ENCODE measurements around the gene BOLA1.

BOLA1 gene

GRCh38 chr1:149915429-149916192, 16.2 kb downstream of the BOLA1 start:
- H3K79me2 ChIP-seq (ENCODE audit: control insufficient read depth, low read length) = no peaks in the 10 kb centered on the region
- H3F3A ChIP-seq (ENCODE audit: control insufficient read depth, insufficient read depth) = peaks cover 4% of the 10 kb centered on the region
- H3K9me2 ChIP-seq (replicated peaks; ENCODE audit: control insufficient read depth, low read length) = no peaks in the 10 kb centered on the region
- peaks cover 21% of the 10 kb centered on the region for H3K4me1 ChIP-seq (ENCODE audit: control insufficient read depth, low read length)
- no peaks in the 10 kb centered on the region for H4K20me1 ChIP-seq (ENCODE audit: control insufficient read depth, insufficient read depth, low read depth, low read length)
- no peak for TF ChIP-seq CTCF (IDR thresholded peaks at IDR 0.05; ENCODE audit: low read depth, low read length, poor library complexity, severe bottlenecking)
- TF ChIP-seq EZH2phosphoT487 (IDR thresholded peaks at IDR 0.05; ENCODE audit: borderline replicate concordance, low read length) = no peak
- no peaks in the 10 kb centered on the region for H3K9me3 ChIP-seq (ENCODE audit: control insufficient read depth, insufficient read depth, low read length)
- no peaks in the 10 kb centered on the region for H3K36me3 ChIP-seq (ENCODE audit: control insufficient read depth, low read length)
- peaks cover 23% of the 10 kb centered on the region for H3K27me3 ChIP-seq (ENCODE audit: control insufficient read depth, low read length)
- 0 out of 2 replicates have a peak overlapping the region, but pooled peaks have one; percentile 18 for H3K4me2 ChIP-seq (ENCODE audit: low read length)
- no peak overlapping the region for H3K4me3 ChIP-seq (ENCODE audit: low read length)
- no peak overlapping the region for H3K27ac ChIP-seq (ENCODE audit: low read depth, low read length)

- H3K4me1 ChIP-seq (ENCODE audit: control insufficient read depth, low read length) = peaks cover 21% of the 10 kb centered on the region
- no peaks in the 10 kb centered on the region for H4K20me1 ChIP-seq (ENCODE audit: control insufficient read depth, insufficient read depth, low read depth, low read length)
- no peak overlapping the region for H3K27ac ChIP-seq (ENCODE audit: low read depth, low read length)
- H3K4me2 ChIP-seq (ENCODE audit: low read length) = peak overlapping the region; percentile 18; the same call in 1 of the 2 replicates
- no peak overlapping the region for H3K4me3 ChIP-seq (ENCODE audit: low read length)
- H3K79me2 ChIP-seq (ENCODE audit: control insufficient read depth, low read length) = no peaks in the 10 kb centered on the region
- no peaks in the 10 kb centered on the region; the same call in 1 of the 2 replicates for H3K36me3 ChIP-seq (ENCODE audit: control insufficient read depth, low read length)
- H3K27me3 ChIP-seq (ENCODE audit: control insufficient read depth, low read length) = peaks cover 23% of the 10 kb centered on the region
- TF ChIP-seq CTCF (IDR thresholded peaks at IDR 0.05; ENCODE audit: low read depth, low read length, poor library complexity, severe bottlenecking) = no peak
- TF ChIP-seq EZH2phosphoT487 (IDR thresholded peaks at IDR 0.05; ENCODE audit: borderline replicate concordance, low read length) = no peak
- no peaks in the 10 kb centered on the region for H3K9me2 ChIP-seq (replicated peaks; ENCODE audit: control insufficient read depth, low read length)
- H3F3A ChIP-seq (ENCODE audit: control insufficient read depth, insufficient read depth) = peaks cover 9% of the 10 kb centered on the region
- no peaks in the 10 kb centered on the region for H3K9me3 ChIP-seq (ENCODE audit: control insufficient read depth, insufficient read depth, low read length)
These were observed 17.0 kb downstream of the BOLA1 start for GRCh38 chr1:149916193-149916897.

GRCh38 chr1:149916898-149917252, 17.5 kb downstream of the BOLA1 start:
- peaks cover 13% of the 10 kb centered on the region for H3F3A ChIP-seq (ENCODE audit: control insufficient read depth, insufficient read depth)
- H3K9me3 ChIP-seq (ENCODE audit: control insufficient read depth, insufficient read depth, low read length) = no peaks in the 10 kb centered on the region
- no peak for TF ChIP-seq CTCF (IDR thresholded peaks at IDR 0.05; ENCODE audit: low read depth, low read length, poor library complexity, severe bottlenecking)
- no peak for TF ChIP-seq EZH2phosphoT487 (IDR thresholded peaks at IDR 0.05; ENCODE audit: borderline replicate concordance, low read length)
- peaks cover 23% of the 10 kb centered on the region for H3K27me3 ChIP-seq (ENCODE audit: control insufficient read depth, low read length)
- H3K79me2 ChIP-seq (ENCODE audit: control insufficient read depth, low read length) = no peaks in the 10 kb centered on the region
- no peaks in the 10 kb centered on the region for H3K9me2 ChIP-seq (replicated peaks; ENCODE audit: control insufficient read depth, low read length)
- H3K27ac ChIP-seq (ENCODE audit: low read depth, low read length) = no peak overlapping the region
- peaks cover 5% of the 10 kb centered on the region for H3K36me3 ChIP-seq (ENCODE audit: control insufficient read depth, low read length)
- H3K4me2 ChIP-seq (ENCODE audit: low read length) = peak overlapping the region; percentile 15; the same call in 1 of the 2 replicates
- H3K4me3 ChIP-seq (ENCODE audit: low read length) = no peak overlapping the region
- peaks cover 21% of the 10 kb centered on the region for H3K4me1 ChIP-seq (ENCODE audit: control insufficient read depth, low read length)
- no peaks in the 10 kb centered on the region for H4K20me1 ChIP-seq (ENCODE audit: control insufficient read depth, insufficient read depth, low read depth, low read length)
